ENCODE data around the gene TRPV4. TPM values are rescaled to one million over a fixed set of nuclear protein-coding genes. Genes with fewer than 3 reads are reported as not detected.

The TRPV4 gene
- 0.76 TPM for polyA plus RNA-seq
- long read RNA-seq, donor 1: 0 reads
- long read RNA-seq, donor 2, partial matches to known transcripts: 0 of 1 reads
- long read RNA-seq, donor 2, other reads (novel, unspliced or antisense): 0 of 1 reads
- long read RNA-seq, donor 3: 0 reads
- long read RNA-seq, donor 4: 0 reads
- long read RNA-seq, donor 5, partial matches to known transcripts: 0 of 1 reads
- long read RNA-seq, donor 5, other reads (novel, unspliced or antisense): 0 of 1 reads
- long read RNA-seq, donor 6: 0 reads
- long read RNA-seq, donor 7: 0 reads
- long read RNA-seq, donor 8: 0 reads
- long read RNA-seq, donor 9: 0 reads
- long read RNA-seq, donor 10: 0 reads
- long read RNA-seq, donor 11: 0 reads

DNA sequence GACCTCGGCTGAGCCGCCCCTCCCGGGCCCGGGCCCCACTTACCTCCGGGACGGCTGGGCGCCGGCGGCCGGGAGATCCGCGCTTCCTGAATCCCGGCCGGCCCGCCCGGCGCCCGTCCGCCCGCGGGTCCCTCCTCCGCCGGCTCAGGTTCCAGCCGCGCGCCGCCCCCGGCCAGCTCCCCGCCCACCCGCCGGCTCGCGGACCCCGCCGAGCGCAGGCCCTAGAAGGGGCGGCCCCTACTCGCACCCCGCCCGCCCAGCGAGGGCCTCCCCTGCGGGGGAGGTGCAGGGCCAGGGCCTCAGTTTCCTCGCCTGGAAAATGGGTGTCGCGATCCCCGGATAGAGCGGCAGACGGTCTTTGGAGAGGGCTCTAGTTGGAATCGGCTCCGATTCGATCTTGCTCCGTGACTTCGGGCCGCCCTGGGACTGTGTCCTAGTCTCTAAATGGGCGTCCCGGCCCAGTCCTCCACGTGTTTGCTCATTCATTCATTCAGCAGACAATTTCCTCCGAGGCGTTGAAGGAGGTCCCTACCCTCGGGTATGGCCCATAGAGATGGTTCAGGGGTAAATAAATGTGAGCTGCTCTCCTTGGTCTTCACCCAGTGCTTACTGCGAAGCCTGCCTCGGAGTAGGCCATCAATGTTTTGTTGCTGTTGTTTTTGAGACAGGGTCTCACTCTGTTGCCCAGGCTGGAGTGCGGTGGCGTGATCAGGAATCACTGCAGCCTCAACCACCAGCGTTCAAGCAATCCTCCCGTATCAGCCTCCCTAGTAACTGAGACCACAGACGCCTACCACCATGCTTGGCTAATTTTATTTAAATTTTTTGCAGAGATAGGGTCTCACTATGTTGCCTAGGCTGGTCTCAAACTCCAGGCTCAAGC is at the start of gene TRPV4:
TRPV4 (minus strand) TSS at position 92 of the 883 bp plus-strand sequence. CDS start 18,602 bp downstream, outside the sequence.
- peak in 1 of 2 donors; percentile 49 for DNase-seq
- Histone ChIP-seq H3K4me3 (ENCODE audit: low read length) (peak within 1 kb of the TSS; percentile 45), H3K4me1 (ENCODE audit: control insufficient read depth, insufficient read depth, low read length) (peaks cover 32% of the 10 kb centered on the region), H3K36me3 (ENCODE audit: control insufficient read depth, insufficient read depth, low read length) (no peaks in the 10 kb centered on the region), H3K27ac (ENCODE audit: low read length) (no peak within 1 kb of the TSS), H3K27me3 (ENCODE audit: control insufficient read depth, insufficient read depth, low read length) (peaks cover 2% of the 10 kb centered on the region), H3K9me3 (ENCODE audit: control insufficient read depth, low read depth, low read length) (no peaks in the 10 kb centered on the region)
- no CpG with 5 or more reads among the region's 67 CpGs for WGBS (ENCODE audit: insufficient coverage, low lambda C conversion rate)

DNA sequence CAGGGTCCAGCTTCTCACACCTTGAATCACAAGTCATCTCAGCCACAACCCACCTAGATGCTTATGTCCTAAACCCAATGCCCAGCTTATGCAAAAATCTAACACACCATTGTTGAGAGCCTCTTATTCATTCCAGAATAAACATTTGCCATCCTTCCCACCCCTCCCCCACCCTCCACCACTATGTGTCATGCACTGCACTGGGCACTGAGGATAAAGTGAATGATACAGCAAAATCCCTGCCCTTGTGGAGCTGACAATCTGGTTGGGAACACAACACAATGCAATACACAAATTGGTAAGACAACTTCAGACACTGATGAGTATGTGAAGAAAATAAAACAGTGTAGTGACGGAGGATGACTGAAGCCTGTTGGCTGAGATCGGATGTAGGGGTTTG is 48.6 kb upstream of the TRPV4 start:
- Histone ChIP-seq H3K9me3 (ENCODE audit: control insufficient read depth, low read depth, low read length) (no peaks in the 10 kb centered on the region), H3K4me3 (ENCODE audit: low read length) (no peak overlapping the region), H3K4me1 (ENCODE audit: control insufficient read depth, insufficient read depth, low read length) (peaks cover 29% of the 10 kb centered on the region), H3K36me3 (ENCODE audit: control insufficient read depth, insufficient read depth, low read length) (no peaks in the 10 kb centered on the region), H3K27me3 (ENCODE audit: control insufficient read depth, insufficient read depth, low read length) (no peaks in the 10 kb centered on the region), H3K27ac (ENCODE audit: low read length) (no peak overlapping the region)
- no peak for DNase-seq
- WGBS (ENCODE audit: insufficient coverage, low lambda C conversion rate): no CpG with 5 or more reads among the region's 2 CpGs

DNA sequence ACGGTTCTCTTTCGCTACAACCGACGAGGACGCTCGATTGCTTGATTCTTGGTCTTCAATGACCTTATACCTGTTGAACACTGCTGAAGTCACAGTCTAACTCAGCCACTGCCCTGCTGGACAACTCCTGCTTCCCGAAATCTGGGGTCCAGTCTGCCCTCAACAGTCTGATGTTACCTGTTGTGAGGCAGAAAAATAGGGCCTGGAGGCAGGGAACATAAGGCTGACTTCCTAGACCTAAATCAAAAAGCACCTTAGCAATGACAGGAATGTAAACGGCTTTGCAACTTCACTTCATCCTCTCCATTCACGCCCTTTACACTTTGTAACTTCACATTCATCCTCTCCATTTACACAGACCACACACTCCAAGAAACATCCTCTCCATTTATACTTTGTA is 47.7 kb upstream of the TRPV4 start:
- H3K27ac ChIP-seq (ENCODE audit: low read length): peak overlapping the region; percentile 39
- peaks cover 28% of the 10 kb centered on the region for H3K4me1 ChIP-seq (ENCODE audit: control insufficient read depth, insufficient read depth, low read length)
- peak in 1 of 2 donors; percentile 42 for DNase-seq
- no peaks in the 10 kb centered on the region for H3K27me3 ChIP-seq (ENCODE audit: control insufficient read depth, insufficient read depth, low read length)
- H3K9me3 ChIP-seq (ENCODE audit: control insufficient read depth, low read depth, low read length): no peaks in the 10 kb centered on the region
- H3K4me3 ChIP-seq (ENCODE audit: low read length): peak overlapping the region; percentile 58
- no peaks in the 10 kb centered on the region for H3K36me3 ChIP-seq (ENCODE audit: control insufficient read depth, insufficient read depth, low read length)
- WGBS (ENCODE audit: insufficient coverage, low lambda C conversion rate): 13% methylated on average over 2 of the region's 9 CpGs

DNA sequence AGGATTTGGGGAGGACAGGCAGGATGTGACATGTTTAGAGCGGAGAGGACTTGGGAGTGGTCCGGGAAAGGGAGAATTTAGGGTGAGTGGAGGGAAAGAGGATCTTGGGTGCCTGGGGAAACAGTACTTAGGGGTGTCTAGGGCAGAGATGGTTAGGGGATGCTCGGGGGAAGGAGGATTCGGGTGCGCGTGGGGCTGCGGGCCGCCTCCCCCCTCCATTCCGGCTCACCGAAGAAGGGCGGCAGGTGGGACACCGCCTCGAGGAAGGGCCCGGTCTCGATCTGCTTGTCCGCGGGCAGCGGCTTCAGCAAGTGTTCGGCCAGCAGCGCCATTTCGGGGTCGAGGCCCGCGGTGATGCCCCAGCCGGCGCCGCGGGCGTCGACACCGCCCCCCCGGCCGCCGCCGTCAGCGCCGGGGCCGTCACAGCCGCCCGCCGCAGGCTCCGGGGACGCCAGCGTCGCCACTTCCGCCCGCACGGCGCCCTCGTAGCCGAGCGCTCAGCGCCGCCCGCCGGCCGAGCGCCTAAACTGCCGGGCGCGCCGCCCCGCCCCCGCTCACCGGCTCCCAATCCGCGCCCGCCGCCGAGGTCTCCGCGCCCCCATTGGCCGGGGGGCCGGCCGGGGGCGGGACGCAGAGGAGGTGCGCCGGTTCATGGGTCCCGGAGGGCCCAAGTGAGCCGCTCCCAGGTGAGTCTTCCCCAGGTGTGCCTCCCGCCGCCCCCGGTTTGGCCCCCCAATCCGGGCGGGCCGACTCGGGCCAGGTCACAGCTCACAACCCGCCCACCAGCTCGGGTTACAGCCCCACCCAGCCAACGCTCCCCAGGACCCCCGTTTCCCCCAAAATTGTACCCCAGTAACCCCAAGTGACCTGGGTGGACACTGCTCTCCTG is 47.1 kb upstream of the TRPV4 start, which contains the start of gene GLTP:
GLTP (minus strand) TSS at position 499 of the 889 bp plus-strand sequence; CDS start at position 332, 167 bp downstream.
- Histone ChIP-seq H3K27me3 (ENCODE audit: control insufficient read depth, insufficient read depth, low read length) (no peaks in the 10 kb centered on the region), H3K9me3 (ENCODE audit: control insufficient read depth, low read depth, low read length) (no peaks in the 10 kb centered on the region), H3K36me3 (ENCODE audit: control insufficient read depth, insufficient read depth, low read length) (no peaks in the 10 kb centered on the region), H3K4me1 (ENCODE audit: control insufficient read depth, insufficient read depth, low read length) (peaks cover 33% of the 10 kb centered on the region), H3K27ac (ENCODE audit: low read length) (peak within 1 kb of the TSS; percentile 39), H3K4me3 (ENCODE audit: low read length) (peak within 1 kb of the TSS; percentile 69)
- DNase-seq: peak; percentile 89 to 93
- WGBS (ENCODE audit: insufficient coverage, low lambda C conversion rate): no CpG with 5 or more reads among the region's 92 CpGs

DNA sequence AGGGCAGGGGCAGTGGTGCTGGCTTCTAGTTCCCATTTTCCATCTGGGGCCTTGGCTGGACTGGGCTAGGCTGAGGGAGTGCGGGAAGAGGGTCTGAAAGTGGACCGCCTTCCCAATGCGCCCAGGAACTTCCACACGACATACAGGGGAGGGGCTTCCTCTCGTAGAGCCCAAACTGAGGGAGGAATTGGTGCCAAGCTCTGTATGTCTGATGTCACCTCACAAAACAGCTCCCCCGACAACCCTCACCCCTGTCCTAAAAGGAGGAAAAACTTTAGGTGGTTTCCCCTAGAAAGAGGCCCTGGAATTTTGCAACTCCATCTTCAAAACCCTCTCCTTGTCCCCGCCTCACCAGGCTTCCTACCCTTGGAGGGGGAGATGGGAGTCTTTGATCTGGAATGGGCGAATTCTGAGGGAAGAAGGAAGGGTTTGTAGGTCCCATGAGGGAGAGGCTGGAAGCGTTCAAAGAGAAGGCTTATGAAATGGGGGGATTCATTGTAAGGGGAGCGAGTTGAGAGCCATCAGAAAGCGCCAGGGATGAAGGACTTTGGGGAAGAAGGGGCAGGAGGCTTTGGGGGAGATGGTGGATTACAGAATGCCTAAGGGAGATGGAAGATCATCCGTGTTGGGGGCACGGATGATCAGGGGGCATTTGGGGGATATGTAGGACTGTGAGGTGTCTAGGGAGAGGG is 46.3 kb upstream of the TRPV4 start:
- peak in 1 of 2 donors; percentile 42 for DNase-seq
- peak overlapping the region; percentile 69 for H3K4me3 ChIP-seq (ENCODE audit: low read length)
- 4% methylated on average over 4 of the region's 13 CpGs for WGBS (ENCODE audit: insufficient coverage, low lambda C conversion rate)
- H3K4me1 ChIP-seq (ENCODE audit: control insufficient read depth, insufficient read depth, low read length): peaks cover 37% of the 10 kb centered on the region
- H3K36me3 ChIP-seq (ENCODE audit: control insufficient read depth, insufficient read depth, low read length): no peaks in the 10 kb centered on the region
- no peaks in the 10 kb centered on the region for H3K27me3 ChIP-seq (ENCODE audit: control insufficient read depth, insufficient read depth, low read length)
- no peaks in the 10 kb centered on the region for H3K9me3 ChIP-seq (ENCODE audit: control insufficient read depth, low read depth, low read length)
- no peak overlapping the region for H3K27ac ChIP-seq (ENCODE audit: low read length)

DNA sequence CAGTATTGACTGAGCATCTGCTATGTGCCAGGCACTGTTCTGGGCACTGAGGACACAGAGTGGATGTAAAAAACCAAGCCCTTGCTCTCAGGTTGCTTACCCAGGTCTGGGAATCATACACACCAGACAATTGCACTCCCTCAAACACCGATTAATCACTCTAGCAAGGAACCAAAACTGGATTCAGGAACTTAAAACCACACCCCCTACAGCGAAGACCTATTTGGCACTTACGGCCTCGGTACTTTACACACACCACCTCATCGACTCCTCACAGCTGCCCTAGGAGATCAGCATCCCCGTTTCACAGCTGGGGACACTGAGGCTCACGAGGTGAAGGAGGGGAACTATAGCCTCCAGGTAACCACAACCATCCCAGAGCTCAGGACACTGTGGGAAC is 45.6 kb upstream of the TRPV4 start:
- no peak overlapping the region for H3K27ac ChIP-seq (ENCODE audit: low read length)
- peaks cover 39% of the 10 kb centered on the region for H3K4me1 ChIP-seq (ENCODE audit: control insufficient read depth, insufficient read depth, low read length)

DNA sequence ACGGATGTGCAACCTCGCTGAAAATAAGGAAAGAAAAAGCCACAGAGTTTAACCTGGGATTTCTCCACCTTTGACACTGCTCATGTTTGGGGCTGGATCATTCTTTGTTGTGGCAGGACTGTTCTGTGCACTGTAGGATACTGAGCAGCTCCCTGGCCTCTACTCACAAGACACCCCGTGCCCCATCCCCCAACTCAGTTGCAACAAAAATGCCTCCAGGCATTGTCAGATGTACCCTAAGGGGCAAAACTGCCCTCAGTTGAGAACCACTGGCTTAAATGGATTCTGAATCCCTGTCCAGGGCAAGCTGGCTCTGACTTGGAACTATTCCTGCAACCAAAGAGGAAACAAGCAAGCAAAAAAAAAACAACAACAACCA is 45.0 kb upstream of the TRPV4 start:
- H3K27me3 ChIP-seq (ENCODE audit: control insufficient read depth, insufficient read depth, low read length): no peaks in the 10 kb centered on the region
- no peak overlapping the region for H3K4me3 ChIP-seq (ENCODE audit: low read length)
- no peaks in the 10 kb centered on the region for H3K36me3 ChIP-seq (ENCODE audit: control insufficient read depth, insufficient read depth, low read length)
- H3K27ac ChIP-seq (ENCODE audit: low read length): no peak overlapping the region
- DNase-seq: no peak
- no CpG with 5 or more reads among the region's 3 CpGs for WGBS (ENCODE audit: insufficient coverage, low lambda C conversion rate)
- no peaks in the 10 kb centered on the region for H3K9me3 ChIP-seq (ENCODE audit: control insufficient read depth, low read depth, low read length)
- H3K4me1 ChIP-seq (ENCODE audit: control insufficient read depth, insufficient read depth, low read length): peaks cover 35% of the 10 kb centered on the region

More for the DNA sequence above, 45.6 kb upstream of the TRPV4 start:
- Histone ChIP-seq H3K36me3 (ENCODE audit: control insufficient read depth, insufficient read depth, low read length) (no peaks in the 10 kb centered on the region), H3K4me3 (ENCODE audit: low read length) (peak overlapping the region; percentile 69), H3K9me3 (ENCODE audit: control insufficient read depth, low read depth, low read length) (no peaks in the 10 kb centered on the region), H3K27me3 (ENCODE audit: control insufficient read depth, insufficient read depth, low read length) (no peaks in the 10 kb centered on the region)
- DNase-seq: no peak
- WGBS (ENCODE audit: insufficient coverage, low lambda C conversion rate): 100% methylated on average over 1 of the region's 7 CpGs

DNA sequence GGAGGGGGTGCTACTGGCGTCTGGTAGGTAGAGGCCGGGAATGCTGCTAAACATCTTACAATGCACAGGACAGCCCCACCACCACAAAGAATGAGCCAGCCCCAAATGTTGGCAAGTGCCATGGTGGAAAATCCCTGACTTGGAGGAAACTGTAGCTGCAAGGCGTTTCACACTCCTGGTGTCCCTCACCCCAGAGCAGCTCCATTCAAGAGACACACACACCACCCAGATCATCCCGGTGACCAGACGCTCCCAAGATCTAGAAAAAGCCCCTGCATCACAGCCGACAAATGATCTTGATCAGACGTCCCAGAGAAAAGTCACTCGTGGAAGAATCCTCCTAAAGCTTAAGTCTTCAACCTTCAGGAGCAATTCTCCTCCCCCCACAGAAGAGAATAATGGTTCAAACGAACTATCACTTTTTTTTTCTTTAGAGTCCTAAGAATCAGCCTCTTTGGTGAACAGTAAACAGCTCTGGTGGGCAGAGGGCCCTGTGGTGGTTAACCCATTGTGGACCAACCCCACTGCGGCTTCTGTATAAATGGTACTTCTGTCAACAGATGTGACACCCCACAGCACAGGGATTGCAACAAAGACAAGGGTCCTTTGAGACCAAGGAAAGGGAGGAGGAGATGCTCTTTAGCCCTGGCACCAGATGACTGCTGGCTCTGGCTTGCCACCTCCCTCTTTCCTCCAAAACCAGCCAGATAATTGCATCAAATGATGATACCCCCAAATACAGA is 44.5 kb upstream of the TRPV4 start:
- DNase-seq: no peak
- H3K4me1 ChIP-seq (ENCODE audit: control insufficient read depth, insufficient read depth, low read length): peaks cover 32% of the 10 kb centered on the region
- H3K36me3 ChIP-seq (ENCODE audit: control insufficient read depth, insufficient read depth, low read length): no peaks in the 10 kb centered on the region
- H3K27ac ChIP-seq (ENCODE audit: low read length): no peak overlapping the region
- no CpG with 5 or more reads among the region's 10 CpGs for WGBS (ENCODE audit: insufficient coverage, low lambda C conversion rate)
- no peaks in the 10 kb centered on the region for H3K9me3 ChIP-seq (ENCODE audit: control insufficient read depth, low read depth, low read length)
- H3K27me3 ChIP-seq (ENCODE audit: control insufficient read depth, insufficient read depth, low read length): no peaks in the 10 kb centered on the region
- H3K4me3 ChIP-seq (ENCODE audit: low read length): no peak overlapping the region

DNA sequence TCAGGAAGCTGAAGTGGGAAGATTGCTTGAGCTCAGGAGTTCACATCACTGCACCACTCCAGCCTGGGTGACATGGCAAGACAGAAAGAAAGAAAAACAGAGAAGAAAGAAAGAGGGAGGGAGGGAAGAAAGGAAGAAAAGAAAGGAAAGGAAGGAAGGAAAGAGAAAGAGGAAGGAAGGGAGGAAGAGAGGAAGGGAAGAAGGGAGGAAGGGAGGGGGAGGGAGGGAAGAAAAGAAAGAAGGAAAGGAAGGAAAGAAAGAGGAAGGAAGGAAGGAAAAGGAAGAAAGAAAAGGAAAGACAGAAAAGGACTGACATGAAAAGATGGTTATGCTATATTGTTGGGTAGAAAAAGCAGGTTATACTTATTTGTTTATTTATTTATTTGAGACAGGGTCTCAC is 43.2 kb upstream of the TRPV4 start:
- no peak overlapping the region for H3K27ac ChIP-seq (ENCODE audit: low read length)
- H3K9me3 ChIP-seq (ENCODE audit: control insufficient read depth, low read depth, low read length): no peaks in the 10 kb centered on the region
- no peak for DNase-seq
- H3K36me3 ChIP-seq (ENCODE audit: control insufficient read depth, insufficient read depth, low read length): no peaks in the 10 kb centered on the region
- H3K27me3 ChIP-seq (ENCODE audit: control insufficient read depth, insufficient read depth, low read length): no peaks in the 10 kb centered on the region
- peaks cover 43% of the 10 kb centered on the region for H3K4me1 ChIP-seq (ENCODE audit: control insufficient read depth, insufficient read depth, low read length)
- no peak overlapping the region for H3K4me3 ChIP-seq (ENCODE audit: low read length)
